22Rv1 (cell line): ENCODE results near the gene ERRFI1.

Experiments used
- CTCF ChIP-seq: fragments of 450-650 bp; IDR thresholded peaks from 2 replicates; pipeline ENCODE4 v1.5.1; 2017; ENCODE audit warnings: mild to moderate bottlenecking
- ZFX ChIP-seq: fragments of 450-650 bp; IDR thresholded peaks from 2 replicates; pipeline ENCODE4 v1.6.1; 2017; ENCODE audit warnings: antibody characterized with exemption, borderline replicate concordance

- TF ChIP-seq CTCF: no peak
- TF ChIP-seq ZFX: no peak
Measured at GRCh38 chr1:7985851-7986612, 40.1 kb downstream of the ERRFI1 start.
